Measurements from ENCODE around the gene HLA-DPA1.

GRCh38 chr6:33080127-33081089 is 7.0 kb upstream of the HLA-DPA1 start:
- TF ChIP-seq EZH2 (IDR thresholded peaks at IDR 0.05; ENCODE audit: insufficient read depth, poor library complexity, severe bottlenecking) = no peak
- TF ChIP-seq EZH2phosphoT487 (IDR thresholded peaks at IDR 0.05; ENCODE audit: insufficient read depth, low read depth) = no peak
